Activated naive CD8-positive, alpha-beta T cell treated with anti-CD3 and anti-CD28 coated beads, Interleukin-2, amount 50 U/mL, for 24 hours (primary cell): ENCODE results near the gene ADAMTS8.

Source experiments
- ATAC-seq: fragments of 150-1000 bp; cut with Tn5 transposase; one replicate; pipeline ENCODE4 v1.10.0; 2021
- DNase-seq: peaks from one replicate; pipeline ENCODE4 v3.0.0; 2021
- H3K27ac Mint-ChIP-seq: one replicate; pipeline ENCODE4 v1.8.0; 2021; ENCODE audit warnings: mild to moderate bottlenecking, mixed read lengths
- H3K27me3 Mint-ChIP-seq: one replicate; pipeline ENCODE4 v1.8.0; 2021; ENCODE audit warnings: mixed read lengths
- H3K36me3 Mint-ChIP-seq: one replicate; pipeline ENCODE4 v1.8.0; 2021; ENCODE audit warnings: low read depth, mixed read lengths
- H3K4me1 Mint-ChIP-seq: one replicate; pipeline ENCODE4 v1.8.0; 2021; ENCODE audit warnings: mixed read lengths
- H3K4me3 Mint-ChIP-seq: one replicate; pipeline ENCODE4 v1.8.0; 2021; ENCODE audit warnings: mild to moderate bottlenecking, moderate library complexity, mixed read lengths
- H3K9me3 Mint-ChIP-seq: one replicate; pipeline ENCODE4 v1.8.0; 2021; ENCODE audit warnings: mixed read lengths

Gene ADAMTS8

GRCh38 chr11:130435671-130436070 lies 7.3 kb upstream of the ADAMTS8 start:
- Mint-ChIP-seq H3K4me1 (peaks cover 9% of the 10 kb centered on the region), H3K9me3 (no peaks in the 10 kb centered on the region), H3K27ac (no peak overlapping the region), H3K27me3 (peaks cover 10% of the 10 kb centered on the region), H3K4me3 (no peak overlapping the region), H3K36me3 (no peaks in the 10 kb centered on the region)
- no peak for DNase-seq
- ATAC-seq = no peak

- ATAC-seq (peak; percentile 83), DNase-seq (peak; percentile 64)
- Mint-ChIP-seq H3K9me3 (no peaks in the 10 kb centered on the region), H3K4me1 (peaks cover 9% of the 10 kb centered on the region), H3K36me3 (no peaks in the 10 kb centered on the region), H3K4me3 (no peak overlapping the region), H3K27ac (no peak overlapping the region), H3K27me3 (peaks cover 19% of the 10 kb centered on the region)
Measured at GRCh38 chr11:130434521-130435223, 6.3 kb upstream of the ADAMTS8 start.

- H3K4me3 Mint-ChIP-seq = no peak overlapping the region
- DNase-seq (no peak), ATAC-seq (no peak)
- H3K36me3 Mint-ChIP-seq = no peaks in the 10 kb centered on the region
- H3K4me1 Mint-ChIP-seq = peaks cover 7% of the 10 kb centered on the region
- no peaks in the 10 kb centered on the region for H3K9me3 Mint-ChIP-seq
- peaks cover 30% of the 10 kb centered on the region for H3K27me3 Mint-ChIP-seq
- no peak overlapping the region for H3K27ac Mint-ChIP-seq
Measured at GRCh38 chr11:130433357-130433756, 4.9 kb upstream of the ADAMTS8 start.

- Mint-ChIP-seq H3K27me3 (peaks cover 33% of the 10 kb centered on the region), H3K4me1 (peaks cover 7% of the 10 kb centered on the region)
Measured at GRCh38 chr11:130431801-130432200, 3.4 kb upstream of the ADAMTS8 start.

GRCh38 chr11:130431331-130431773 lies 2.9 kb upstream of the ADAMTS8 start:
- Mint-ChIP-seq H3K27ac (no peak overlapping the region), H3K9me3 (no peaks in the 10 kb centered on the region), H3K27me3 (peaks cover 37% of the 10 kb centered on the region), H3K36me3 (no peaks in the 10 kb centered on the region), H3K4me1 (peaks cover 7% of the 10 kb centered on the region), H3K4me3 (no peak overlapping the region)
- ATAC-seq = peak; percentile 44
- peak; percentile 76 for DNase-seq

More at GRCh38 chr11:130431801-130432200, 3.4 kb upstream of the ADAMTS8 start:
- no peak for ATAC-seq
- Mint-ChIP-seq H3K36me3 (no peaks in the 10 kb centered on the region), H3K27ac (no peak overlapping the region), H3K9me3 (no peaks in the 10 kb centered on the region), H3K4me3 (no peak overlapping the region)
- no peak for DNase-seq

GRCh38 chr11:130429983-130430382 lies 1.6 kb upstream of the ADAMTS8 start:
- H3K27ac Mint-ChIP-seq = no peak overlapping the region
- peaks cover 50% of the 10 kb centered on the region for H3K27me3 Mint-ChIP-seq
- H3K4me1 Mint-ChIP-seq = peaks cover 7% of the 10 kb centered on the region
- H3K9me3 Mint-ChIP-seq = no peaks in the 10 kb centered on the region
- ATAC-seq = no peak
- no peak overlapping the region for H3K4me3 Mint-ChIP-seq
- no peak for DNase-seq
- no peaks in the 10 kb centered on the region for H3K36me3 Mint-ChIP-seq

GRCh38 chr11:130429120-130429681 lies 792 bp upstream of the ADAMTS8 start:
- no peak for ATAC-seq
- Mint-ChIP-seq H3K9me3 (no peaks in the 10 kb centered on the region), H3K27me3 (peaks cover 58% of the 10 kb centered on the region), H3K27ac (no peak overlapping the region), H3K4me3 (peak overlapping the region; percentile 65), H3K4me1 (peaks cover 7% of the 10 kb centered on the region), H3K36me3 (no peaks in the 10 kb centered on the region)
- DNase-seq = no peak

- Mint-ChIP-seq H3K27me3 (peaks cover 58% of the 10 kb centered on the region), H3K27ac (no peak overlapping the region), H3K36me3 (no peaks in the 10 kb centered on the region), H3K9me3 (no peaks in the 10 kb centered on the region), H3K4me1 (peaks cover 7% of the 10 kb centered on the region), H3K4me3 (no peak overlapping the region)
- ATAC-seq = no peak
- DNase-seq = no peak
Measured at GRCh38 chr11:130427581-130428315, 661 bp downstream of the ADAMTS8 start.

- no peak overlapping the region for H3K4me3 Mint-ChIP-seq
- H3K27ac Mint-ChIP-seq = no peak overlapping the region
- no peaks in the 10 kb centered on the region for H3K9me3 Mint-ChIP-seq
- DNase-seq = no peak
- H3K4me1 Mint-ChIP-seq = peaks cover 7% of the 10 kb centered on the region
- no peak for ATAC-seq
- peaks cover 58% of the 10 kb centered on the region for H3K27me3 Mint-ChIP-seq
- H3K36me3 Mint-ChIP-seq = no peaks in the 10 kb centered on the region
Measured at GRCh38 chr11:130426837-130427341, 1.5 kb downstream of the ADAMTS8 start.

- DNase-seq (no peak), ATAC-seq (no peak)
- H3K27ac Mint-ChIP-seq = no peak overlapping the region
- peaks cover 7% of the 10 kb centered on the region for H3K4me1 Mint-ChIP-seq
- no peak overlapping the region for H3K4me3 Mint-ChIP-seq
- H3K9me3 Mint-ChIP-seq = no peaks in the 10 kb centered on the region
- H3K27me3 Mint-ChIP-seq = peaks cover 57% of the 10 kb centered on the region
- no peaks in the 10 kb centered on the region for H3K36me3 Mint-ChIP-seq
Measured at GRCh38 chr11:130426223-130426836, 2.1 kb downstream of the ADAMTS8 start.

- peaks cover 55% of the 10 kb centered on the region for H3K27me3 Mint-ChIP-seq
- no peaks in the 10 kb centered on the region for H3K9me3 Mint-ChIP-seq
- ATAC-seq = no peak
- DNase-seq = no peak
- no peak overlapping the region for H3K27ac Mint-ChIP-seq
- H3K4me1 Mint-ChIP-seq = peaks cover 7% of the 10 kb centered on the region
- no peak overlapping the region for H3K4me3 Mint-ChIP-seq
- no peaks in the 10 kb centered on the region for H3K36me3 Mint-ChIP-seq
Measured at GRCh38 chr11:130425156-130425555, 3.3 kb downstream of the ADAMTS8 start.

GRCh38 chr11:130424613-130425140 lies 3.7 kb downstream of the ADAMTS8 start:
- Mint-ChIP-seq H3K4me1 (peaks cover 7% of the 10 kb centered on the region), H3K9me3 (no peaks in the 10 kb centered on the region), H3K36me3 (no peaks in the 10 kb centered on the region), H3K27me3 (peaks cover 50% of the 10 kb centered on the region), H3K4me3 (no peak overlapping the region), H3K27ac (no peak overlapping the region)
- ATAC-seq (no peak), DNase-seq (no peak)

- Mint-ChIP-seq H3K36me3 (no peaks in the 10 kb centered on the region), H3K9me3 (no peaks in the 10 kb centered on the region), H3K27ac (no peak overlapping the region), H3K27me3 (peaks cover 40% of the 10 kb centered on the region), H3K4me3 (no peak overlapping the region), H3K4me1 (peaks cover 2% of the 10 kb centered on the region)
- no peak for ATAC-seq
- no peak for DNase-seq
Measured at GRCh38 chr11:130423541-130424142, 4.8 kb downstream of the ADAMTS8 start.
